ENCODE measurements around the gene CCDC158.
"Not testable (repeated sequence)": the region's sequence is repeated elsewhere in the genome, so short reads cannot be mapped to it uniquely, and the experiment has no call there.

Gene CCDC158

DNA sequence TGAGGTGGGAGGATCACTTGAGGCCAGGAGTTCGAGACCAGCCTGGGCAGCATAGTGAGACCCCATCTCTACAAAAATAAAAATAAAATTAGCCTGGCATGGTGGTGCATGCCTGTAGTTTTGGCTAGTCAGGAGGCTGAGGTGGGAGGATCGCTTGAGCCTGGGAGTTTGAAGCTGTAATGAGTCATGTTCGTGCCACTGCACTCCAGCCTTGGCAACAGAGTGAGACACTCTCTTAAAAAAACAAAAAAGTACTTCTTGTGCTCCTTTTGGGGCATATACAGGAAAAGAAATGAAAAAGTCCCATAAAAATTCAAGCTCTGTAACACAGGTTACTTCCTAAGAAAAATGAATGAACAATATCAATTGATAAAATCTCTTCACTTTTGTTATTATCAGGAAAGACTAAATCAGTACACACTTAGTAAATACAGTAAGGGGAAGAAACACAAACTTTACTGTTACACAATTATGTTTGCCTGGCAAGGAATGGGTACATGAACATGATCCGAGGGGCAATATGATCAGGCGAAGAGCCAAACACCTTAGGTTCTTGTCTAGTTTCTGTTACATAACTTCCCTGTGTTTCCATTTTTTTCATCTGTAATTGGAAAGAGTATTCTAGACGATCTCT, 46.9 kb downstream of the CCDC158 start:
- DNase-seq (ENCODE audit: low spot score): no peak

DNA sequence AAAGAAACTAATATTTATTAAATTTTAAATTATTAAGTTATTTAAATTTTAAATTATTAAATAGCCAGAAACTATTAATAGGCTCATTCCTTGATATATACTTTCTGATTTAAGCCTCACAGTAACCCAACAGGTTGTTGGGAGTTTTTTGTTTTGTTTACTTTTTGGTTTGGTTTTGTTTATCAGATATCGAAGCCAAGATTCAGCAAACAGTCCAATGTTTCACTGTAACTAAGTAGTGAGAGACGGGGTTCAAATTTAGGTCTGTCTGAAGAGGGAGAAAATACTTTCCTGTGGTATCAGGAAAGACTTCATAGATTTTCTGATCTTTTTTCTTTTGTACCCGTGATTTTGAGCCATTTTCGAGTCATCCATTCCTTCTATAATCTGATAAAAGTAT, 54.2 kb downstream of the CCDC158 start:
- DNase-seq (ENCODE audit: low spot score): no peak

DNA sequence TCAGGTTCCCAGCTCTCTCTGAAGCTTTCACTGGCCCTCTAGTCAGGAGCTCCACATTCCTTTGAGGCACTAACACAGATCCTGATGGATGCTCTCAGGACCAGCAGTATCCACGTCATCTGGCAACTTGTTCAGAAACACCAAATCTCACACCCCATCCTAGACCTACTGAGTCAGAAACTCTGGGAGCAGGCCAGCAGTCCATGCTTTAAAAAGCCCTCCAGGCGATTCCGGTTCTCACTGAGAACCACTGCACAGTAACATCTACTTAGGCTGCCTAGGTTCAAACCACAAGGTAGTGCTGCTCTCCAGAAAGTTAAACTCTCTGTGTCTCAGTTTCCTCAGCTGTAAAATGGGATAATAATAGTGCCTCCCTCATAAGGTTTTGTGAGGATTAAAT, 55.3 kb downstream of the CCDC158 start:
- no peak for DNase-seq (ENCODE audit: low spot score)

DNA sequence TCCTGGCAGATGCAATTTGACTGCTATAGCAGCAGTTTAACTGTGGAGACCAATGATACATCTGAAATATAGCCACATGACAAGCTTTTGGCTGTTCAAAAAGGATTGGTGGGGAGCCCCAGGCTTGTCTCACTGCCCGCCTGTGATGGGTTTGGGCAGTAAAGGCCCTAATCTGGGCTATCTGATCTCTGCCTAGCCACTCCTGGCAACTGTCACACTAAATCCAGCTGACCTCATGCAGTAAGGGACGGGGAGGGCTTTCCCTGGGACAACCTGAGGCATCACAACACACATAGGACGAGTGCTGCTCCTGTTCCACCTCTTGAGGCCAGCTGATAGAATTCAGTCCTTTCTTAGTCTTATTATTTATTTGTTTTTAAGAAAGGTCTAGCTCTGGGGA, 56.2 kb downstream of the CCDC158 start:
- DNase-seq (ENCODE audit: low spot score): no peak

DNA sequence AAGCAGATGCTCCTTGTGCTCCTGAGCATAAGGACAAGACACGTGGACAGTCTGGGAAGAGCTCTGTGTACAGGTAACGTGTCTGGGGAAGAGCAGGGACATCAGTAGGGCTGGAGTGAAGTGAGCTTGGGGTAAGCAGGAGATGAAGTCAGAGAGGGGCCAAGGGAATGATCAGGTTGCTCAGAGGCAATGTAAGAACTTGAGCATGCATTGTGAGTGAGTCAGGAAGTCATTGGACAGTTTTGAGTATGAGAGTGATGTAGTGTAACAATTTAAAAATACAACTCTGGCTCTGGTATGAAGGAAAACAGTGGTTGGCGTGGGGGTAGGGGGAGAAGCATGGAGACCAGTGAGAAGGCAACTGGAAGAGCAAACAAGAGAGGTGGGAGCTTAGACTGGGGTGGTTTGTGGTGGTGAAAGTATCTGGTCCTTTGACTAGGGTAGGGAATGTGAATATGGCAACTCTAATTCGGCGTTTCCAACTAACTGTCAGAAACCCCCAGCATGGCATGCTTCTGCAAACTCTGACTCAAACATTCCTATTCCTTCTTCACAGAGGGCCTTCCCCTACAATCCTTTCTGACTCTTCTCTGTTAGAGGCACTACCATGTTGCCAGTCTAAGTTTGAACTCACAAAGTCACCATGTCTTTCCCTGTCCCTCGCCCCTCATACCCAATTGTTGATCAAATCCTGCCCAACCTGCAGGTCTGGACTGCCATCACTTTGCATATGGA, 57.2 kb downstream of the CCDC158 start:
- DNase-seq (ENCODE audit: low spot score): no peak

DNA sequence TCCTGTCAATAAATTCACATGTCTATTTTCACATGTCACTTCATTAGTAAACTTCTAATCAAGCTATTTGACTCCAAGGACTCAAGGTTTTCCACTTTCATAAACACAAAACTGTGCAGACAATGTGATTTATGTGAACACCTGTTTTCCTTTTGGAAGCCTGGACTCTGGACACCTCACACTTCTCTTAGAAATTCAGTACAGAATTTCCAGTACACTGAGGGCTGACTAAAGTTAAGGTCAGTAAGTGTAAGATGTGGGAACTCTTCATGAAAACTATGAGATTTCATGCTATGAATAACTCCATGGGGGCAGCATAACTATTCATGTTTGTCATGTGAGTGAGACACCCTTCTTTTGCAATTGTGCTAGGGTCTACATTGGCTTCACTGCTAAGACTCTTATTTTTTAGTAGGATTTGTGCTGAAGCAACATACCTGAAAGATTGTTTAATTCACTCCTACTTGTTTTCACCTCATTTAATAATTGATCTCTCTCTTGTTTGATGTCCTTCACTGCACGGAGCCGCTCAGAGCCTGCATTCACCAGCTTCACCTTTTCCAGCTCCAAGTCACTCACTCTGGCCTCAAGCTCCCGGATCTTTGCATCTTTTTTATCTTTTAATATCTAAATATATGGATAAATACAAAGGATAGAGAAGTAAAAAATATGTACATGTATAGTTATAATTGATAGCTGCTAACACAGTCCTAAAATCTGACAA, 59.1 kb downstream of the CCDC158 start:
- no peak for DNase-seq (ENCODE audit: low spot score)

DNA sequence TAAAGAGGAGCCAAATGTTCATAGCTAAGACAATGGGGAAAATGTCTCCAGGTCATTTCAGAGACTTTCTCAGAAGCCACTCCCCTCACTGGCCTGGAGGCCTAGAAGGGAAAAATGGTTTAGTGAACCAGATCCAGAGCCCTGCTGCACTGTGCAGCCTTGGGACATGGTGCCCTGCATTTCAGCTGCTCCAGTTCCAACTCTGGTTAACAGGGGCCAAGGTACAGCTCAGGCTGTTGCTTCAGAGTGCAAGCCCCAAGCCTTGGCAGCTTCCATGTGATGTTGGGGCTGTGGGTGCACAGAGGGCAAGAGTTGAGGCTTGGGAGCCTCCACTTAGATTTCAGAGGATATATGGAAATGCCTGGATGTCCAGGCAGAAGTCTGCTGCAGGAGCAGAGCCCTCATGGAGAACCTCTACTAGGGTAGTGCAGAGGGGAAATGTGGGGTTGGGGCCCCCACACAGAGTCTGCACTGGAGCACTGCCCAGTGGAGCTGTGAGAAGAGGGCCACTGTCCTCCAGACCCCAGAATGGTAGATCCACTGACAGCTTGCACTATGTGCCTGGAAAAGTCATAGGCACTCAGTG, 61.0 kb downstream of the CCDC158 start:
- DNase-seq (ENCODE audit: low spot score): not testable (repeated sequence)

DNA sequence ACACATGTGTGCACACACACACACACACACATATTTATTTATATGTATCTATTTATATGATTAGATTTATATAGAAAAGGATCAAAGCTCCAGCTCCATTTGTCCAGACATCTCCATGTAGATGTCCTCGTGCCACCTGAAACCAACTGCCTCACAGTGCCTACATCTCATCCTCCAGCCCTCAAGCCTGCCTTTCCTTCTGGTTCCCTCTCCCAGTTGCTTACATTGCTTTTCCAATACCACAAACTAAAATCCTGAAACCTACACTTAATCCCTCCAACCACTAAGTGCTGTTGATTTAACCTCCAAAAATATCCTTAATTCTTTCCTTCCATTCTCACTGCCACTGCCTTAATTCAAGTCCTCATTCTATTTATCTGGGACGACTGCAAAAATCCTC, 63.0 kb downstream of the CCDC158 start:
- DNase-seq (ENCODE audit: low spot score): no peak

DNA sequence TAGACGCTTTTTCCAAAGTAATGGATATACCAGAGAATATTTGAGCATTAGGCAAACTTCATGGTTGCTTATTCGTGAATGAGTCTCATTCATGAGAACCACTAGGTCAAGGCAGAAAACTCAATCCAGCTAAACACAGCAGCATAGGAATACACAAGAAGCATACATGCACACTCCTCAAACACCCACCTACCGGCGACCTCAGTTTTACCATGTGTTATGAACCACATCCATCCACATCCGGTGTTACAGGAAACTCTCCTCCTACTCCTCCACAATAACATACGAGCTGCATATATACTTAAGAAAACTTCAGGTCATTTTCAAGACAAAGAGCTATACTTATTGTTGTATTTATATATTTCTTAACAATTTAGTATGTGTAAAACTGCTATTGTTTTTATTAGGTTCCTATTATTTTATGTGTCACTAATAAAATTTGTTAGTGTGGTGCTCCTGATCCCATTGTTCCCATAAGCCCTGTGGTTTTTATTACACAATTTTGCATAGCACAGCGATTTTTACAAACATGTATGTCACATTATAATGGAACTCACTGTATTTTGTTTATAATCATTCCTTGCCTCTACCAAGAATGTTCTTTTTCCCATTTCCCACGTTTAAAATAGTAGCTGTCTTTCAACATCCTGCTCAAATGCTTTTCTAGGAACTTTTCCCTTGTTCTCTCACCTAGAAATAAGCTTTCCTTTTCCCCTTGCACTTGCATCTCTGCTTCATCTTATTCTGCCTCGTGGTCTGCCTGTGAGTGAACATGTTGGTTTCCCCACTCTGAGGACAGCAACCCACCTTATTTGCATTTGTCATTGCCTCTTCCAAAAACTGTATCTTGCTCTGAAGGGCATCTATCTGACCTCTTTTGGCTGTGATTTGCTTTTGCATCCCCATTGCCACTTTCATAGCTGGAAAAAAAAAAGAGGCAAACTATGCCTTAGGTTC, 66.1 kb downstream of the CCDC158 start:
- no peak for DNase-seq (ENCODE audit: low spot score)

DNA sequence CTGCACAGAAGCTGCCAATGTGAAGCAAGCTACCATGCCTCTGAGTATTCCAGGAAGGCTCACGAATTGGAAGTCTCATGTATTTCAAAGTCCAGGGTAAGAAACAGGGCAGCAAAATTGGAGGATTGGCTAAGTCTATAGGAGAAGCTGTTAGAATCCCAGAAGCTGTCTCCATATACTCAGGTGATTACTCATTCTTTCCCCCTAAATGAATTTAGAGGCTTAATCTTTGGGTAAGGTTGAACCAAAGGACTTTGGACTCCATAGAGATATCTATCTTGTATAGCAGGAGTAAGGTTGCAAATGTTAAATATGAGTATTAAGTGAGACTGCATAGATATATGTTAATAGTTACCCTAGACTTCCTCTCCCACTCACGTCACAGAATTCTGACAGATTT, 78.1 kb downstream of the CCDC158 start:
- no peak for DNase-seq (ENCODE audit: low spot score)

DNA sequence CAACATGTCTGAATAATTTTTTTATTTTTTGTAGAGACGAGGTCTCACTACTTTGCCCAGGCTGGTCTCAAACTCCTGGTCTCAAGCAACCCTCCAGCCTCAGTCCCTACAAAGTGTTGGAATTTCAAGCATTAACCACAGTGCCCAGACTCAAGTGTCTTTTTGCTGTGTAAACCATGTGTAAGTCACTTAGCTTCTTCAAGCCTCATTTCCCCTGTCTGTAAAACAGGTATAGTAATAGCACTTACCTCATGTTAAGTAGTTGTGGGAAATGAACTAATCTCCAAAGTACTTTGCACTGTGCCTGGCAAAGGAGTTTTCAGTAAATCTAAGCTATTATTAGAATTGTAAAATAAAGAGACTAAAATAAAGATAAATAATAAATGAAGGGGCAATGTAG, 78.8 kb downstream of the CCDC158 start:
- no peak for DNase-seq (ENCODE audit: low spot score)

DNA sequence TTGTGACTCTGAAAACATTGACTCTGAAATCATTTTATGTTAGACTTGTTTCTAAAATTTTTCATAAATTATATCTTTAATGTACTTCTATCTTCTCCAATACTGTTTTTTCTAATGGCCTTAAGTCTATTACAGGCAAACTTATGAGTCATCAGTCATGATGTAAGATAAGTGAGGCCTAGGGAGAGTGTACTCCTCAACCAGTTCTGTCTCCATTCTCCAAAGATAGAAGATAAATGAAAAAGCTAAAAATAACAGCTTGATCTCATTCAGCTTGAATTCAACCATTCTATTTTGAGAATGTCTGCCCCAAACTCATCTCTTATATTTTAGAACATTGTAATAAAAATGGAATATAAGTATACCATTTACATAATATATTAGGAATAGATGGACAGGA, 79.9 kb downstream of the CCDC158 start:
- no peak for DNase-seq (ENCODE audit: low spot score)

DNA sequence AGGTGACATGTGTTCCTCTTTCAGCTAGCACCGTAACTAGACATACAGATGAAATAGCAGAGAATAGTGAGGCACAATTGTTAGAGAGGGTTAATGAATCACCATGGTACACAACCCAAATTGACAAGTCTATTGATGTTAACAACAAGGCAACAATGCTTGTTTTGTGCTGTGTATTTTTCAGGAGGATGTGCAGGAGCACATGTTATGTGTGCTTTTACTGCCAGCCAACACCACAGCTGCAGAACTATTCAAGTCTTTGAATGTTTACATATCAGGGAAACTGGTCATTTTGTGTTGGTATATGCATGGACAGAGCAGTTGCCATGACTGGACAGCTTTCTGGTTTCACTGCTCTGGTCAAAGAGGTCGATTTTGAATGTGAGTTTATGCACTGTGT, 81.6 kb downstream of the CCDC158 start:
- DNase-seq (ENCODE audit: low spot score): no peak

DNA sequence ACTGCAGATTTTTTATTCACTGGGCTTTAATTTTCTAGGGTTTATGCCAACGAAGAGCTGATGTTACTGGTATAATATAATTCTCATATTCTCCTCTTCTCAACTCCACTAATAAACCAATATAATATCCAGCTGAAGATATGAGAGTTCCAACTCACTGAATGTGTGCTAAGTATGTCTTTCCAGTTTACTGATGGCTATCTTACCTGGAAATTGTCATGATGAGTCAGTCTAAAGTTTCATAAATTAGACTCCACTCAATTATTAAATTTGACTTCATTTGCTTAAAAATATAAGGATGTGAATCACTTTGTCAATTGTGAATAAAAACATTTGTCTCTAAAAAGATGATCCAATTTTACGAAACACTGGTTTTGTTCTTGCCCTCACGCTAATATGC, 86.1 kb downstream of the CCDC158 start:
- DNase-seq (ENCODE audit: low spot score): no peak

DNA sequence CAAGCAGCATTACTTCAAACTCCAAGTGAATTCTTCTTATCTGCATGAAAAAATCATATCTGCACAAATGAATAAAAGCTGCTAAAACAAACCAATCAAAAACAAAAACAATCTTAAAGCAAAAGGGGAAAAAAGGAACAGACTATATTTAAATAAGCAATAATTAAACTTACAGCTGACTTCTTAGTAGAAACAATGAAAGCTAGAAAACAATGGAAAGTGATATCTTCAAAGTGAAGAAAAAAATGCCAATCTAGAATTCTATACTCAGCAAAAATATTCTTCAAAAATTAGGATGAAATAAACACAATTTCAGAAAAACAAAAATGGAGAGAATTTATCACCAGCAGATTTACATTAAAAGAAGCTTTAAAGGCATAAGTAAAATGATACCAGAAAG, 94.4 kb downstream of the CCDC158 start:
- DNase-seq (ENCODE audit: low spot score): no peak

DNA sequence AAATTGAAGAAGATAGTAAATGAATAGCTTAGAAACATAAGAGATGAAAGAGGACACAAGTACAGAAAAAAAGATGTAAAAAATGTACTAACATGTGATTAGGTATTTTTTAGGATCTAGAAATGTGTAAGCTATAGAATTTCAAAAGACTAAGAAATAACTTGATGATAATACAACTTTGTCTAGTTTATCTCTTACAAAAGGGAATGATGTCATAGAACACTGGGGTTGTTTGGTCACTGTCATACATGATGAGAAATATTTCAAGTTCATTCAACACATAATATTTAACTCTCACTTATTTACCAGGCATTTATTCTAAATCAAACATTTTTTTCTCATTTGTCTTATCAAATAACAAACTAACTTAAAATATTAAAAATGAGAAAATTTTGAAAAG, 95.9 kb downstream of the CCDC158 start:
- no peak for DNase-seq (ENCODE audit: low spot score)

DNA sequence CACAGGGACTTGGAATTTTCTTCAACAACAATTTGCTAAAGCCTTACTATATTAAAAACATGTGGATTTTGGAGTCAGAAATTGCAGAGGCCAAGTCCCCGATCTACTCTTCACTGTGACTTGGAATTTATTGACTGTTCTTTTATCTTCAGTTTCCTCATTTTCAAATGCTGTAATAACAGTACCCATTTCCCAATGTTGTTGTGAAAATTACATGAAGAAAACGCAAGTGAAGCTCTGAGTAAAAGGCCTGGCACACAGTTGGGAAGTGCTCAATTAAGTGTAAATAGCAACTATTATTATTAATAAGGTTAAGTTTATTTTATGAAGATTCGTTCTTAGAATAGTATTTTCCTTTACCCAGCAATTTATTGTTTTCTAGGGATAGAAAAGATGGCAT, 98.7 kb downstream of the CCDC158 start:
- no peak for DNase-seq (ENCODE audit: low spot score)

DNA sequence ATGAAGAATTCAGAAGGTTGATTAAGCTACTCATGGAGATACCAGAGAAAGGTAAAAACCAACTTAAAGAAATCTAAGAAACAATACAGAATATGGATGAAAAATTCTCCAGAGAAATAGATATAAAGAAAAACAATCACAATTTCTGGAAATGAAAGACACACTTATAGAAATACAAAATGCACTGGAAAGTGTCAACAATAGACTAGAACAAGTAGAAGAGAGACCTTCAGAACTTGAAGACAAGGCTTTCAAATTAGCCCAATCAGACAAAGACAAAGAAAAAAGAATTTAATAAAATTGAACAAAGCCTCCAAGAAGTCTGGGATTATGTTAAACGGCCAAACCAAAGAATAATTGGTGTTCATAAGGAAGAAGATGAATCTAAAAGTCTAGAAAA, 104.8 kb downstream of the CCDC158 start:
- DNase-seq (ENCODE audit: low spot score): no peak

DNA sequence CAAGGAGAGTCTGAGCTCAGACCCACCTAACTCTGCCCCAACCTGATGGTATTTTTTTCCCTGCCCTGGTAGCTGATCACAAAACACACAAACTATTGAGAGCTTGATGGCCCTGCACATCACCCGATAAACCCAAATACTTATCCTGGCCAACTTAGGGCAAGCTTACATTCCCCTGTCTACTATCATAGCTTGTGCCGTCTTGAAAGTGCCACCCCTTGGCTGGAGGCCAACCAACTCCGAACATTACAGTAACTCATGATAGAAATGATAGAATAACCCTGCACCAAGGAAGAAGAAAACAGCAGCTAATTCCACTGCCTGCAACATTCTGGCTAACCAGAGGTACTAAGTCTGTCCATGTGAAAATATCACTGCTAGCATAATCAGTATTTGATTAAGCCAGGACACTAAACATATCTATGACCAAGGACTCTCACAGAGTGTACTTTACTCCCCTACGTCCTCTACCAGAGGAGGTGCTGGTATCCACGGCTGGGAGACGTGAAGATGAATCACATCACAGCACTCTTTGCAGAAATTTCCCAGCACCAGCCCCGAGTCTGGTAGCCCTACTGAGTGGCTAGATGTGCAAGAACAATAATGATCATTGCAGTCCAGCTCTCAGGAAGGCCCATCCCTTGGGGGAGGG, 105.5 kb downstream of the CCDC158 start:
- DNase-seq (ENCODE audit: low spot score): no peak

DNA sequence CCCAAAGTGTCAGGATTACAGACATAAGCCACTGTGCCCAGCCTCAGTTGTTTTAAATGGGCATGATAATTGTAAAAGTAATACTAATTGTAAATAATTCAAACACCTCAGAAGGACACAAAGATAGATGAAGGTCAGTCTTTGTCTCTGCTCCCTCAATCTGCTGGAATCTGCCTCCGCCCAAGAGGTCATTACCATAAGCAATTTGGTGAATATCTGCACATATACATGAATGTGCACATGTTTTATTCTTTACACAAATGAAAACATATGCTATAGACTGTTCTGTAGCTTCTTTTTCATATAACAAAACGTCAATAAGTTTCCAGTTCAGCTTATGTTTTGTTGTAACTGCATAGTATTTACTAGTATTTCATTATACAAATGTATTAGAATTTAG, 107.4 kb downstream of the CCDC158 start:
- DNase-seq (ENCODE audit: low spot score): no peak

DNA sequence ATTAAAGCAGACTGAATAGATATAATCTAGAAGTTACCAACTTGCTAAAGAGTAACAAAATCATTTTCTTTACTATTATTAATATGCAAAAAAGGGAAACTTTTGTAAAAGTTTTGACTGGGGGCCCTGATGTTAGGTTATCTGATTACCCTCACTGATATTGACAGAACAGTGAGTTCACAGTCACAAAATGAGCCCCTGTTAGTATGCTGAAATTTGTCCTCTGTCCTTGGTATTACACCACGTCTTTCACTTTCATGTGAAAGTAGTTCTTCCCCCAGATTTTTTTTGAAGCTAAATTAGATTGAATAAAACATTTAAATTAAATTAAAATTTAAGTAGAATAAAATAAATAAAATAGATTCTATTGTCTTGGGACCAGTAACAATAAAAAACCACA, 108.5 kb downstream of the CCDC158 start:
- DNase-seq (ENCODE audit: low spot score): no peak

Data from cerebellar cortex (tissue), 1 donor.